Endodermal cell (in vitro differentiated cells): ENCODE measurements around the gene ACTC1. TPM values are rescaled to one million over a fixed set of nuclear protein-coding genes. Genes with fewer than 3 reads are reported as not detected.

Source experiments
- DNase-seq: peaks from one replicate; pipeline ENCODE4 v3.0.0-alpha.2; 2017
- H3K27ac ChIP-seq: 2 replicates; pipeline ENCODE4 v1.5.1; 2013; ENCODE audit warnings: mild to moderate bottlenecking, low read depth, low read length, moderate library complexity
- H3K27me3 ChIP-seq: 2 replicates; pipeline ENCODE4 v1.6.1; 2013; ENCODE audit warnings: mild to moderate bottlenecking, low read length, moderate library complexity; ENCODE audit not compliant: insufficient read depth, control insufficient read depth, poor library complexity, severe bottlenecking
- H3K36me3 ChIP-seq: 2 replicates; pipeline ENCODE4 v1.7.0; 2013; ENCODE audit warnings: mild to moderate bottlenecking, low read length, moderate library complexity; ENCODE audit not compliant: control insufficient read depth, insufficient read depth
- H3K4me1 ChIP-seq: one replicate; pipeline ENCODE4 v1.7.0; 2013; ENCODE audit warnings: low read length; ENCODE audit not compliant: control insufficient read depth, insufficient read depth
- H3K4me3 ChIP-seq: 2 replicates; pipeline ENCODE4 v1.5.1; 2013; ENCODE audit warnings: mild to moderate bottlenecking, low read length, moderate library complexity
- H3K9ac ChIP-seq: 2 replicates; pipeline ENCODE4 v1.6.1; 2013; ENCODE audit warnings: mild to moderate bottlenecking, low read length, moderate library complexity; ENCODE audit not compliant: poor library complexity, severe bottlenecking; ENCODE audit errors: extremely low read depth
- H3K9me3 ChIP-seq: 2 replicates; pipeline ENCODE4 v1.6.1; 2013; ENCODE audit warnings: mild to moderate bottlenecking, low read length, moderate library complexity; ENCODE audit not compliant: control insufficient read depth
- H3K27ac Mint-ChIP-seq: 2 replicates; pipeline ENCODE4 v1.8.0; 2020; ENCODE audit warnings: mixed read lengths
- H3K27me3 Mint-ChIP-seq: 2 replicates; pipeline ENCODE4 v1.8.0; 2021; ENCODE audit warnings: mild to moderate bottlenecking, mixed read lengths; ENCODE audit not compliant: insufficient read depth
- H3K36me3 Mint-ChIP-seq: 2 replicates; pipeline ENCODE4 v1.8.0; 2020; ENCODE audit warnings: low read depth, mixed read lengths
- H3K4me1 Mint-ChIP-seq: 2 replicates; pipeline ENCODE4 v1.8.0; 2020; ENCODE audit warnings: mixed read lengths
- H3K4me3 Mint-ChIP-seq: 2 replicates; pipeline ENCODE4 v1.8.0; 2020; ENCODE audit warnings: mild to moderate bottlenecking, moderate library complexity, mixed read lengths
- H3K9me3 Mint-ChIP-seq: 2 replicates; pipeline ENCODE4 v1.8.0; 2020; ENCODE audit warnings: mild to moderate bottlenecking, mixed read lengths
- CTCF ChIP-seq: fragments of 200-600 bp; sonication (generic); conservative IDR thresholded peaks from 2 replicates; pipeline ENCODE4 v1.5.0; 2021; ENCODE audit warnings: antibody characterized with exemption, mild to moderate bottlenecking
- WGBS, 2 experiments: methylation state at CpG; one replicate each; pipeline versions ENCODE4 v1.1.5 to v1.1.7; 2013; ENCODE audit warnings: missing lambda C conversion rate in 2 of 2, mixed read lengths in 1 of 2; ENCODE audit not compliant: insufficient coverage in 1 of 2, insufficient read length in 1 of 2; 5-methylcytosine and 5-hydroxymethylcytosine counted together
- total RNA-seq, 2 donors: library from RNA; stranded (reverse); fragmentation: NEBNext Ultra II Directional in 1 of 2; extraction: Animal tissue kit (Norgen Biotek cat#: 25700) in 1 of 2; gene quantifications; 2 replicates in 1 of 2; 3 replicates in 1 of 2; pipeline ENCODE4 v1.2.1, GENCODE V29; 2021

The ACTC1 gene
- total RNA-seq, 2 donors from 2014 or later, result 42.5 to 58.2 TPM

- Mint-ChIP-seq H3K4me3 (no peak overlapping the region), H3K36me3 (no peaks in the 10 kb centered on the region)
These were observed 42.1 kb upstream of the ACTC1 start for GRCh38 chr15:34837246-34838016.

GRCh38 chr15:34828145-34828911 lies 33.0 kb upstream of the ACTC1 start:
- H3K36me3 ChIP-seq, result no peaks in the 10 kb centered on the region
- no peaks in the 10 kb centered on the region for H3K27me3 Mint-ChIP-seq
- H3K9ac ChIP-seq, result no peak overlapping the region
- no peak overlapping the region for H3K27ac Mint-ChIP-seq
- no peaks in the 10 kb centered on the region for H3K36me3 Mint-ChIP-seq
- no peak for DNase-seq
- no peak for TF ChIP-seq CTCF
- H3K4me3 Mint-ChIP-seq, result no peak overlapping the region
- no peaks in the 10 kb centered on the region for H3K27me3 ChIP-seq
- no peak overlapping the region for H3K4me3 ChIP-seq
- H3K27ac ChIP-seq, result no peak overlapping the region
- no peaks in the 10 kb centered on the region for H3K9me3 ChIP-seq
- no peaks in the 10 kb centered on the region for H3K4me1 ChIP-seq
- 95 to 100% methylated on average over 1 to 5 of the region's 5 CpGs for WGBS, 2 experiments
- H3K4me1 Mint-ChIP-seq, result peaks cover 4% of the 10 kb centered on the region
- no peaks in the 10 kb centered on the region for H3K9me3 Mint-ChIP-seq

More at GRCh38 chr15:34837246-34838016, 42.1 kb upstream of the ACTC1 start:
- Mint-ChIP-seq H3K4me1 (no peaks in the 10 kb centered on the region), H3K27ac (no peak overlapping the region), H3K27me3 (no peaks in the 10 kb centered on the region), H3K9me3 (peaks cover 20% of the 10 kb centered on the region)
- Histone ChIP-seq H3K9ac (no peak overlapping the region), H3K9me3 (no peaks in the 10 kb centered on the region), H3K4me1 (no peaks in the 10 kb centered on the region), H3K27ac (no peak overlapping the region), H3K36me3 (no peaks in the 10 kb centered on the region), H3K4me3 (no peak overlapping the region), H3K27me3 (no peaks in the 10 kb centered on the region)
- no peak for DNase-seq
- no peak for TF ChIP-seq CTCF
- 84 to 90% methylated on average over 5 to 6 of the region's 6 CpGs for WGBS, 2 experiments

GRCh38 chr15:34821831-34822230 lies 26.5 kb upstream of the ACTC1 start:
- Histone ChIP-seq H3K36me3 (no peaks in the 10 kb centered on the region), H3K9me3 (no peaks in the 10 kb centered on the region), H3K27me3 (no peaks in the 10 kb centered on the region), H3K27ac (no peak overlapping the region), H3K4me1 (no peaks in the 10 kb centered on the region), H3K4me3 (no peak overlapping the region), H3K9ac (no peak overlapping the region)
- H3K9me3 Mint-ChIP-seq, result no peaks in the 10 kb centered on the region
- DNase-seq, result no peak
- no peaks in the 10 kb centered on the region for H3K36me3 Mint-ChIP-seq
- no peaks in the 10 kb centered on the region for H3K27me3 Mint-ChIP-seq
- 77 to 92% methylated on average over 2 to 3 of the region's 3 CpGs for WGBS, 2 experiments
- peaks cover 4% of the 10 kb centered on the region for H3K4me1 Mint-ChIP-seq
- no peak overlapping the region for H3K4me3 Mint-ChIP-seq
- no peak for TF ChIP-seq CTCF
- no peak overlapping the region for H3K27ac Mint-ChIP-seq
